ENCODE results near the gene CNP.

Gene CNP

GRCh38 chr17:42025936-42026335 is 59.3 kb downstream of the CNP start:
- no peak for TF ChIP-seq SIN3A (IDR thresholded peaks at IDR 0.05; ENCODE audit: borderline replicate concordance, insufficient read depth, low read length)
- TF ChIP-seq TAF1 (IDR thresholded peaks at IDR 0.05; ENCODE audit: borderline replicate concordance, insufficient read depth, low read length) = no peak
- TF ChIP-seq REST (IDR thresholded peaks at IDR 0.05; ENCODE audit: insufficient read depth in 1 of 2, low read depth in 2 of 2, low read length in 2 of 2) = no peak
- no peak for TF ChIP-seq FOXP2 (optimal IDR thresholded peaks at IDR 0.05; ENCODE audit: borderline replicate concordance, extremely low read depth, extremely low read length, insufficient read depth)
- no peak for TF ChIP-seq POLR2AphosphoS5 (IDR thresholded peaks at IDR 0.05; ENCODE audit: low read depth, low read length)

GRCh38 chr17:42026857-42027589 is 60.4 kb downstream of the CNP start:
- TF ChIP-seq POLR2AphosphoS5 (IDR thresholded peaks at IDR 0.05; ENCODE audit: low read depth, low read length) (no peak), TAF1 (IDR thresholded peaks at IDR 0.05; ENCODE audit: borderline replicate concordance, insufficient read depth, low read length) (no peak)
